SW480 (cell line): Measurements from ENCODE around the gene MARCHF2.

Experiments
- DNase-seq: peaks from one replicate; pipeline ENCODE4 v3.0.0-alpha.2; 2016; ENCODE audit warnings: low spot score

Gene MARCHF2

GRCh38 chr19:8387688-8388611 lies 25.2 kb upstream of the MARCHF2 start:
- no peak for DNase-seq

GRCh38 chr19:8388612-8388958 lies 24.5 kb upstream of the MARCHF2 start:
- no peak for DNase-seq

GRCh38 chr19:8389891-8390616 lies 23.1 kb upstream of the MARCHF2 start, which contains the start of gene RAB11B:
TSS of gene RAB11B (plus strand) at chr19:8390360. CDS start at chr19:8390417, 57 bp downstream.
- peak; percentile 100 for DNase-seq

GRCh38 chr19:8390617-8390981 lies 22.5 kb upstream of the MARCHF2 start:
- peak; percentile 87 for DNase-seq

GRCh38 chr19:8391198-8392016 lies 21.7 kb upstream of the MARCHF2 start:
- DNase-seq = no peak

- no peak for DNase-seq
Measured at GRCh38 chr19:8392017-8392591, 21.0 kb upstream of the MARCHF2 start.

- no peak for DNase-seq
Measured at GRCh38 chr19:8393192-8393870, 19.8 kb upstream of the MARCHF2 start.

GRCh38 chr19:8393871-8394250 lies 19.2 kb upstream of the MARCHF2 start:
- DNase-seq = no peak

GRCh38 chr19:8395621-8396082 lies 17.5 kb upstream of the MARCHF2 start:
- DNase-seq = no peak

- no peak for DNase-seq
Measured at GRCh38 chr19:8396185-8396562, 16.9 kb upstream of the MARCHF2 start.

- peak; percentile 58 for DNase-seq
Measured at GRCh38 chr19:8396563-8397203, 16.4 kb upstream of the MARCHF2 start.

GRCh38 chr19:8397271-8397670 lies 15.8 kb upstream of the MARCHF2 start:
- no peak for DNase-seq

GRCh38 chr19:8397746-8398310 lies 15.3 kb upstream of the MARCHF2 start:
- DNase-seq = no peak

GRCh38 chr19:8398311-8398771 lies 14.8 kb upstream of the MARCHF2 start:
- DNase-seq = no peak

GRCh38 chr19:8399681-8400188 lies 13.4 kb upstream of the MARCHF2 start:
- DNase-seq = no peak

GRCh38 chr19:8401981-8402411 lies 11.1 kb upstream of the MARCHF2 start:
- no peak for DNase-seq

GRCh38 chr19:8403098-8403819 lies 9.8 kb upstream of the MARCHF2 start:
- DNase-seq = no peak

GRCh38 chr19:8403820-8404109 lies 9.3 kb upstream of the MARCHF2 start:
- no peak for DNase-seq

- DNase-seq = no peak
Measured at GRCh38 chr19:8404391-8405151, 8.5 kb upstream of the MARCHF2 start.
